ENCODE results near the gene LRRC42. TPM values are rescaled to one million over a fixed set of nuclear protein-coding genes. Genes with fewer than 3 reads are reported as not detected.

The LRRC42 gene
- total and polyA plus RNA-seq, 4 donors: 19.5 to 38.2 (median 26.7) TPM

DNA sequence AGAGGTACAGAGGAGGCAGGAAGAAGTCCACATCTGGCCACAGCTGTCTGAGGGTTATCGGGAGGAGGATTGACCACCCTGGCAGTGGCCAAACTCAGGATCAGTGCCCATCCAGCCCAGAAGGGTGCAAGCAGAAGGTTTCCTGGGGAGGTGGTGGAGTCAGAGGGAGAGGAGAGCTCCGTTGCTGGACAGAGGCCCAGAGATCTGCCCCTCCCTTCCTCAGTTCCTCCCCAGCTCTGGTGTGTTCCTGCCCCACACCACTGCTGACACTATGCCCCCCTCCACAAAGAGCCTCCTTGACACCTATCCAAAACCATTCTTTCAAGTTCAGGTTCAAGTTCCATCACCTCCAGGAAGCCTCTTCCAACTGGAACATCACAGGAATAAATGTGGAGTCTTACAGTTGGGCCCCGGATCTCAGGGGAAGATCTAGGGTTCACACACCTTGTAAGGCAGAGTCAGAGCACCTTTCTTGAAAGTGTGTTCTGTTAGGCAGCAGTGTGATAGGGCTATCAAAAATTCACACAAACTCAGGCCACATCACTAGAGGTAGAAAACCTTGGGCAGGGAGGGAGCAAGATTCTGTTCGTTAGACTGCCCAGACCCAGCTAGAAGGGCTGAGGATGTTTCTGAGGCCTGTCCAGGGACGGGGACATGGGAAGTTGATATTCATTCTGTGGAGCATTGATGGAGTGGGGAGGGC lies 64.4 kb downstream of the LRRC42 start:
- H3K27ac ChIP-seq (ENCODE audit: low read depth, low read length): no peak overlapping the region
- WGBS (ENCODE audit: insufficient coverage): 81% methylated on average over 2 of the region's 5 CpGs
- no peak for DNase-seq (ENCODE audit: low read depth in 4 of 6, low spot score in 6 of 6)

DNA sequence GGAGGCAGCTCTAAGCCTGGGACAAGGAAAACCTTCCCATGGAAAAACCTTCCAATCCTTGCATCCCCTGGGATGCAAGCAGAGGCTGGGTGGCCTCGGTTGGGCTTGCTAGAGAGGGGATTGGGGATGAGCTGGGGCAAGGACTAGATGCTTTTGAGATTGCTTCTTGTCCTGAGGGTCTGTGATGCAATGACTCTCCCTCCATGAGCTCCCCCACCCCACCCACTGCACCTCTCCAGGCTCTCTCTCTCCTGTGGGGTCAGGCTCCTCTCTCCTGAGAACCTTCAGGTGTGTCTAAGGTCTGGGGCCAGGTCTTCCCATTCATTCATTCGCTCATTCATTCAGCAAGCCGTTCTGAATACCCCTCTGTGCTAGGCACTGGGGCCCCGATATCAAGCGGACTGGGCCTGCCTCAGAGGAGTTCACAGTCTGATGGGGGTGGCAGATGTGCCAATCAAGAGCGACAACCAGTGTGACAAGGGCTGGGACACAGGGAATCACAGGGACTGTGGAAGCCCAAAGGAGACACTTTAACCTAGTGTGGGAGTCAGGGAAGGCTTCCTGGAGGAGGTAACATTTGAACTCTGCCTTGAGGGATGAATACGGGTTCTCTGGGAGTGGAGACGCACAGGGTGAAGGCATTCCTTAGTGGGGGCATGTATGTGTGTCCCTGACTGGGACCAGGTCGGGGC lies 65.3 kb downstream of the LRRC42 start:
- no peaks in the 10 kb centered on the region for H3K4me1 ChIP-seq (ENCODE audit: control insufficient read depth, insufficient read depth, low read length)
- 88% methylated on average over 8 of the region's 9 CpGs for WGBS (ENCODE audit: insufficient coverage)

More for the DNA sequence above, 64.4 kb downstream of the LRRC42 start:
- no peak overlapping the region for H3K4me3 ChIP-seq (ENCODE audit: low read depth, low read length)
- H3K27me3 ChIP-seq (ENCODE audit: control insufficient read depth, insufficient read depth, low read length): no peaks in the 10 kb centered on the region
- no peaks in the 10 kb centered on the region for H3K36me3 ChIP-seq (ENCODE audit: control insufficient read depth, insufficient read depth, low read length)
- H3K9me3 ChIP-seq (ENCODE audit: control insufficient read depth, insufficient read depth, low read length): no peaks in the 10 kb centered on the region
- no peaks in the 10 kb centered on the region for H3K4me1 ChIP-seq (ENCODE audit: control insufficient read depth, insufficient read depth, low read length)

DNA sequence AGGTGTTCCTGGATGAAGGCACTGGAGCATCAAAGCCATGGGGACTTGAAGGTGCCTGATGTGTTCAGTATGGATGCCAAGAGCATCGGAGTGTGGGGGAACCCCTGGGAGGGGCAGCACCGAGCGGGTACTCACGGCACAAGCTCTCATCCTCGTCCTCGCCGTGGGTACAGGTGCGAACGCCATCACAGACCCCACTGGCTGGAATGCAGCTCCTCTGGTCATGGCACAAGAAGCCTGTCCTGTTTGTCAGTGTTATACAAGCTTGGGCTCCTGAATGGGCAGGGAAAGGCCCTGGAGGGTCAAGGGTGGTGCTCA lies 65.8 kb downstream of the LRRC42 start:
- H3K27ac ChIP-seq (ENCODE audit: low read depth, low read length): no peak overlapping the region
- H3K36me3 ChIP-seq (ENCODE audit: control insufficient read depth, insufficient read depth, low read length): no peaks in the 10 kb centered on the region
- DNase-seq (ENCODE audit: low read depth in 4 of 6, low spot score in 6 of 6): no peak
- H3K27me3 ChIP-seq (ENCODE audit: control insufficient read depth, insufficient read depth, low read length): no peaks in the 10 kb centered on the region
- 94% methylated on average over 9 of the region's 9 CpGs for WGBS (ENCODE audit: insufficient coverage)
- no peak overlapping the region for H3K4me3 ChIP-seq (ENCODE audit: low read depth, low read length)
- H3K9me3 ChIP-seq (ENCODE audit: control insufficient read depth, insufficient read depth, low read length): no peaks in the 10 kb centered on the region
- H3K4me1 ChIP-seq (ENCODE audit: control insufficient read depth, insufficient read depth, low read length): no peaks in the 10 kb centered on the region

More for the DNA sequence above, 65.3 kb downstream of the LRRC42 start:
- no peak for DNase-seq (ENCODE audit: low read depth in 4 of 6, low spot score in 6 of 6)
- H3K9me3 ChIP-seq (ENCODE audit: control insufficient read depth, insufficient read depth, low read length): no peaks in the 10 kb centered on the region
- H3K4me3 ChIP-seq (ENCODE audit: low read depth, low read length): no peak overlapping the region
- H3K27me3 ChIP-seq (ENCODE audit: control insufficient read depth, insufficient read depth, low read length): no peaks in the 10 kb centered on the region
- H3K27ac ChIP-seq (ENCODE audit: low read depth, low read length): no peak overlapping the region
- no peaks in the 10 kb centered on the region for H3K36me3 ChIP-seq (ENCODE audit: control insufficient read depth, insufficient read depth, low read length)

DNA sequence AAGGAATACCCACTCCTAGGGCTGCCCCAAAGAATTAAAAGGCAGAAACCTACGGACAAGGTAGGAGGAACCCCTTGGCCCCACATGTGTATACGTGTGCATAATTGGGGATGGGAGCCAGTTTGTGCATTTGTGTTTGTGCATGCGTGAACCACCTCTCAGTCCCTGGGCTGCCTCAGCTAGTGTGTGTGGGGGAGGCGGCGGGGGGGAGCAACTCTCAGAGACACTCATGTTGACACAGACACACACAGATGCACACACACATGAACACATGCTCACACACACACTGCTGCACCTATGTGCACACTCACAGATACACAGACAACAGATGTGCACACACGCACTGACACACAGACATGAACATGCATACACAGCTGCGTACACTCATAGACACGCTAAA lies 66.7 kb downstream of the LRRC42 start:
- Histone ChIP-seq H3K27me3 (ENCODE audit: control insufficient read depth, insufficient read depth, low read length) (peaks cover 3% of the 10 kb centered on the region), H3K4me3 (ENCODE audit: low read depth, low read length) (no peak overlapping the region), H3K27ac (ENCODE audit: low read depth, low read length) (no peak overlapping the region), H3K9me3 (ENCODE audit: control insufficient read depth, insufficient read depth, low read length) (no peaks in the 10 kb centered on the region), H3K36me3 (ENCODE audit: control insufficient read depth, insufficient read depth, low read length) (no peaks in the 10 kb centered on the region), H3K4me1 (ENCODE audit: control insufficient read depth, insufficient read depth, low read length) (no peaks in the 10 kb centered on the region)
- WGBS (ENCODE audit: insufficient coverage): 90% methylated on average over 3 of the region's 8 CpGs
- no peak for DNase-seq (ENCODE audit: low read depth in 4 of 6, low spot score in 6 of 6)

DNA sequence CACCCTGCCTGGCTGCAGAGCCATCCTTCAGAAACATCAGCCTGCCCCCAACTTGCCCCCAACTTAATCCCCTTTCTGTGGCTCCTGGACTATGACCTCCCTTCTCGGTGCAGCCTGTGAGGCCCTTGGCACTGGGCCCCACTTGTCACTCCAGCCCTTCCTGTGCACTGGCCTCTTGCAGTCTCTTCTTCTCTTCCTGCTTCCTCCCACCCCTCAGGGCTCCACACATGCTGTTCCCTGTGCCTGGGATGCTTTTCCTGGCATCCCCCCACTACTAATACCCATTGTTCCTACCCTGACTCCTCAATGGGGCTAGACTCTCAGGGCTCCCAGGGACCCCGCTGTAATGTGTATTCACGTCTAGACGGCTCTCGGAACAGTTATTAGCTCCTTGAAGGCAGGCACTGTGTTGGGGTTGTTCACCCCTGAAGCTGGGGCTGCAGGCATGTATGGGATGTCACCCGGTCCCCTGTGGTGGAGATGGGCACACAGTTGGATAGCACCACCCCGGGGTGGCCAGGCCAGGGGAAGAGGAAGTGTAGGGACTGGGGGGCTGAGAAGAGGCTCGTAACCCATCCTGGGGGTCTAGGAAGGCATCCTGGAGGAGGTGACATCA lies 67.4 kb downstream of the LRRC42 start:
- no peaks in the 10 kb centered on the region for H3K9me3 ChIP-seq (ENCODE audit: control insufficient read depth, insufficient read depth, low read length)
- H3K27me3 ChIP-seq (ENCODE audit: control insufficient read depth, insufficient read depth, low read length): peaks cover 4% of the 10 kb centered on the region
- DNase-seq (ENCODE audit: low read depth in 4 of 6, low spot score in 6 of 6): no peak
- H3K27ac ChIP-seq (ENCODE audit: low read depth, low read length): no peak overlapping the region
- WGBS (ENCODE audit: insufficient coverage): 81% methylated on average over 8 of the region's 8 CpGs
- H3K4me3 ChIP-seq (ENCODE audit: low read depth, low read length): no peak overlapping the region
- H3K4me1 ChIP-seq (ENCODE audit: control insufficient read depth, insufficient read depth, low read length): no peaks in the 10 kb centered on the region
- H3K36me3 ChIP-seq (ENCODE audit: control insufficient read depth, insufficient read depth, low read length): no peaks in the 10 kb centered on the region

DNA sequence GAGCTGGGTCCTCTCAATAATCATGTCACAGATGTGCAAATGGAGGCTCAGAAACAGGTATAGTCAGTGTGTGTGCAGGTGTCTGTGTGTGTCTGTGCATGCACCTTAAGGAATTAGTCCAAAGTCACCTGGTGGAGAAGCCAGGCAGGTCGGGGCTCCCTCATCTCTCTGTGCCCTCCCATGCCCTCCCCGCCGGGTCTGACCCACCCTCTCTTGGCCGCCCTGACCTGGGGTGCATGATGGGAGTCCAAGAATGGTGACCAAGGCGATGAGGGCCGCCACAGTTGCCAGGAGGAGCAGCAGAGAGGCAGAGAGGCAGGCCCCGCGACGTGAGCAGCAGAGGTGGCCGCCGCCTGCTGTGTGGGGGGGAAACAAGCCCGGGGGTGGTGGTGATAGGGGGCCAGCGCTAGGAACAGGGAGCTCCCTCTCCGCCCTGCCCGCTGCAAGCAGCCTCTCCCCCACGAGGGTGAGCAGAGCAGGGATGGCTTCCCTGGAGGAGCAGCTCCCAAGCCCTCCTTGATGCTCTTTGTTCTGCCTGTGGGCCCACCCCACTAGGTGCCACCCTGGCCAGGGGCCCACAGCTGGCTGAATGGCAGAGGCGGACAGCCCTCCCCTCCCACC lies 68.0 kb downstream of the LRRC42 start:
- Histone ChIP-seq H3K9me3 (ENCODE audit: control insufficient read depth, insufficient read depth, low read length) (no peaks in the 10 kb centered on the region), H3K27me3 (ENCODE audit: control insufficient read depth, insufficient read depth, low read length) (peaks cover 4% of the 10 kb centered on the region), H3K27ac (ENCODE audit: low read depth, low read length) (no peak overlapping the region), H3K4me3 (ENCODE audit: low read depth, low read length) (no peak overlapping the region), H3K4me1 (ENCODE audit: control insufficient read depth, insufficient read depth, low read length) (no peaks in the 10 kb centered on the region), H3K36me3 (ENCODE audit: control insufficient read depth, insufficient read depth, low read length) (no peaks in the 10 kb centered on the region)
- WGBS (ENCODE audit: insufficient coverage): 56% methylated on average over 14 of the region's 17 CpGs
- DNase-seq (ENCODE audit: low read depth in 4 of 6, low spot score in 6 of 6): no peak

DNA sequence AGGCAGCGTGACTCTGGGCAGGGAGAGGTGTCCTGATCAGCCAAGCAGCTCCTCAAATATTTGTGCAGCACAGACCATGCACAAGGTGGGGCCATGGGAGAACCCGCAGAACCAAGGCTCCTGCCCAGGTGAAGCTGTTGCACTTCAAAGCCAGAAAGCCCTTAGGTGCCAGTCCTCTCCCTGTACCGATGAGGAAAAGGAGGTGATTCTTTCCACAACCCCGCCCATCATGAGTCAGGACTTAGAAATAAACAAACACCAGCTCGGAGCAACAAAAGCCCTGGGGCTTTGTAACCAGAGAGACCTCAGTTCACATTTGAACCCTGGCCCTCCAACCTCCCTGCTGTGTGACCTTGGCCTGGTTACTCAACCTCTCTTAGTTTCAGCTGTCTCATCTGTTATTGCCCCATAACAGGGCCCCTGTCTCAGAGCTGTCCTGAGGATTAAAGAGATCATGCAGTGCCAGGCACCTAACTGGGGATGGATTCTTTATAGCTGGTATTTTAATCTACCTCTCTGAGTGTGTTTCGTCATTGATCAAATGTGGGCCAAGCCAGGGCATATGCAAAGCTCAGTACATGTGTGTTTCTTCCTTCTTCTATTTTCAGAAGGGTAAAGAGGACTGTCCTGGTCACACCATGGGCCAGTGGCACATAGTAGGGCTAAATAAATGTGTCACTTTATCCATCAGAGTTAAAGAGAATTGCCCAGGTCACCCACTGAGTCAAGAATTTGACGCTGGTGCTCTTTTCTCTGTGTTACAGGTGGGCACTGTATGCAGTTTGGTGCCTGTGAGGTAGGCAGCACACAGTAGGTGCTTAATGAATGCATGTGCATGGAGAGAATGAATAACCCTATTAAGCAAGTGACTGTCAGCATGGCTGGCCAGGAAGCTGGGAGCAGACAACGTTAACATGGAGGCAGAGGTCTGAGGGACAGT lies 70.5 kb downstream of the LRRC42 start:
- no peaks in the 10 kb centered on the region for H3K9me3 ChIP-seq (ENCODE audit: control insufficient read depth, insufficient read depth, low read length)
- no peak overlapping the region for H3K27ac ChIP-seq (ENCODE audit: low read depth, low read length)
- no peaks in the 10 kb centered on the region for H3K36me3 ChIP-seq (ENCODE audit: control insufficient read depth, insufficient read depth, low read length)
- no peak for DNase-seq (ENCODE audit: low read depth in 4 of 6, low spot score in 6 of 6)
- no peaks in the 10 kb centered on the region for H3K4me1 ChIP-seq (ENCODE audit: control insufficient read depth, insufficient read depth, low read length)
- no peak overlapping the region for H3K4me3 ChIP-seq (ENCODE audit: low read depth, low read length)
- 56% methylated on average over 7 of the region's 8 CpGs for WGBS (ENCODE audit: insufficient coverage)
- H3K27me3 ChIP-seq (ENCODE audit: control insufficient read depth, insufficient read depth, low read length): peaks cover 4% of the 10 kb centered on the region
